GM12865 (cell line): Measurements from ENCODE around the gene PCDH9.

ENCODE experiments used
- DNase-seq: peaks from one replicate; pipeline ENCODE4 v3.0.0; 2010; ENCODE audit warnings: low read depth
- H3K4me3 ChIP-seq: 2 replicates; pipeline ENCODE4 v1.5.1; 2011; ENCODE audit warnings: mild to moderate bottlenecking, low read depth, low read length, control low read depth
- TF ChIP-seq, protein P1 (sequence below): IDR thresholded peaks from 2 replicates; pipeline ENCODE4 v1.5.1; 2011; ENCODE audit warnings: low read length, control low read depth, low read depth, inconsistent platforms; ENCODE audit not compliant: insufficient read depth; ENCODE audit errors: missing control alignments

The PCDH9 gene

GRCh38 chr13:66414066-66414800 lies 815.9 kb downstream of the PCDH9 start:
- TF ChIP-seq, protein P1, sequence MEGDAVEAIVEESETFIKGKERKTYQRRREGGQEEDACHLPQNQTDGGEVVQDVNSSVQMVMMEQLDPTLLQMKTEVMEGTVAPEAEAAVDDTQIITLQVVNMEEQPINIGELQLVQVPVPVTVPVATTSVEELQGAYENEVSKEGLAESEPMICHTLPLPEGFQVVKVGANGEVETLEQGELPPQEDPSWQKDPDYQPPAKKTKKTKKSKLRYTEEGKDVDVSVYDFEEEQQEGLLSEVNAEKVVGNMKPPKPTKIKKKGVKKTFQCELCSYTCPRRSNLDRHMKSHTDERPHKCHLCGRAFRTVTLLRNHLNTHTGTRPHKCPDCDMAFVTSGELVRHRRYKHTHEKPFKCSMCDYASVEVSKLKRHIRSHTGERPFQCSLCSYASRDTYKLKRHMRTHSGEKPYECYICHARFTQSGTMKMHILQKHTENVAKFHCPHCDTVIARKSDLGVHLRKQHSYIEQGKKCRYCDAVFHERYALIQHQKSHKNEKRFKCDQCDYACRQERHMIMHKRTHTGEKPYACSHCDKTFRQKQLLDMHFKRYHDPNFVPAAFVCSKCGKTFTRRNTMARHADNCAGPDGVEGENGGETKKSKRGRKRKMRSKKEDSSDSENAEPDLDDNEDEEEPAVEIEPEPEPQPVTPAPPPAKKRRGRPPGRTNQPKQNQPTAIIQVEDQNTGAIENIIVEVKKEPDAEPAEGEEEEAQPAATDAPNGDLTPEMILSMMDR: no peak
- no peak for DNase-seq
- no peak overlapping the region for H3K4me3 ChIP-seq

- TF ChIP-seq, protein P1: no peak
- no peak overlapping the region for H3K4me3 ChIP-seq
- DNase-seq: no peak
These were observed 819.8 kb downstream of the PCDH9 start for GRCh38 chr13:66410314-66410713.

DNA sequence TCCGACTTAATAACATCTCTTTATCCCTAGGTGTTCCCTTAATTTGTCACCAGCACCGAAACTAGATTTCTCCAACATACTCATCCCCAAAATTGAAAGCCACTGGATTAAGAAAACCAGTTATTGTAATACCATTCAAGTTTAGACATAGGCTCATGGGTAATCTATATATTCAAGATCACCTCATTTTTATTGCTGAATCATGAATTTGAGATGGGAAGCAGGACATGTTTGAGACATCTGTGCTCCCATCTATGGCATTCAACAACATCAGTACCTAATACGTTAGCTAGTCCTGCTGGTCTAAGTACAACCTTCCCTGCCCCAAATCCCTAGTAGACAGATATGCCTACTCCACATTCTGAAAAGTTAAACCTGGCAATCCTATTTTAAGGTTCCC lies 820.6 kb downstream of the PCDH9 start:
- TF ChIP-seq, protein P1: no peak
- no peak overlapping the region for H3K4me3 ChIP-seq
- DNase-seq: no peak

DNA sequence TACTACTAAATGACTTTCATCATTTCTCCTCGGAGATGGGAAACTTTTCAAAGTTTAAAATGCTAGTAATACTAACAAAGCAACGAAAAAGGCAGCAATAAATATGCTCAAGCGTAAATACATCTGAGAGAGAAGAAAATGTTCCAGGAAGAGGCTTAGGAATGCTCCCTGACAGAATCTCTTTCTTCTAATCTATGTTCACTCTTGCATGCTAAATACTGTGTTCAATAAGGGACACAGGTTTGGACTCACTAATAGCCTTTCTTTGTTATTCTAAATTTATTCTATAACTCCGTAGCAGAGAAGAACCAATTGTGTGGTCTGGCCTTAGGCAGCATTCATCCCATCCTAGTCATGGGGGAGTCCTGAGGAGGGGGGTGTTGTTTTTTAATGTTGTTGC lies 823.0 kb downstream of the PCDH9 start:
- DNase-seq: no peak
- TF ChIP-seq, protein P1: no peak
- H3K4me3 ChIP-seq: no peak overlapping the region

DNA sequence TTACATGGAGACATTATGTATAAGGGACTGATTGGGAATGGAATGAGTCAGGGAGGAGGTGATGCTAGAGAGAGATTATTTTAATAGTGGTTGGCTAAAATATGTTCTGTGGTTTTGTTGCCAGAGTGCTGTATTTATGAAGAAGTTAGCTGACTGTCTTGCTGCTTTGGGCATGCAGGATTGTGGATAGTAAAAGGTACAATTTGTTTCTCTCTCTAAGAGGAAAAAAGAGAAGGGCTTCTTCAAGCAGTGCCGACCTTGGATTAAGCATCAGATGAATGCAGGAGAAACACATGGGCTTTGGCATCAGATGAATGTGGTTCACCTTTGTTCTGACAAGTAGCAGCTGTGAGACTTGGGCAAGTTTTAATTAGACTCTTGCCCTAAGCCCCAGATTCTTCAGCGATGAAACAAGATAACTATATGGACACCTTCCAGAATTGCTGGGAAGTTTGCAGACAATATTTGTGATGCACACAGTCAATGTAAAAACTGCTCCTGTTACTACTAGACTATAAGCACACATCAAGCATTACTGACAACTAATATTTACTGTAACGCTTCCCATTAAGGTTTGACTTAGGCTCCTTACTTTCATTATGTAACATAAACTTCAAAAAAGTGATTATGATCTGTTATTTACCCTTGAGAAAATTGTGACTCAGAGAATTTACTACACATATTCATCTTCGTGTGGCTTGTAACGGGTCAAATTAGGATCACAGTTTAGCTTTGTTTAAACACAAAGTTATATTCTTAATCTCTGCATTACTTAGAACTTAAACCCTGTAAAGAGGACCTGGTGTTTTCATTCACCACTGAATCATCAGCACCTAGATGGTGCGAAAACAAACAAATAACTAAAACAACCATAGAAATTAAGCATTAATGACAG lies 824.0 kb downstream of the PCDH9 start:
- TF ChIP-seq, protein P1: no peak
- H3K4me3 ChIP-seq: no peak overlapping the region
- no peak for DNase-seq

DNA sequence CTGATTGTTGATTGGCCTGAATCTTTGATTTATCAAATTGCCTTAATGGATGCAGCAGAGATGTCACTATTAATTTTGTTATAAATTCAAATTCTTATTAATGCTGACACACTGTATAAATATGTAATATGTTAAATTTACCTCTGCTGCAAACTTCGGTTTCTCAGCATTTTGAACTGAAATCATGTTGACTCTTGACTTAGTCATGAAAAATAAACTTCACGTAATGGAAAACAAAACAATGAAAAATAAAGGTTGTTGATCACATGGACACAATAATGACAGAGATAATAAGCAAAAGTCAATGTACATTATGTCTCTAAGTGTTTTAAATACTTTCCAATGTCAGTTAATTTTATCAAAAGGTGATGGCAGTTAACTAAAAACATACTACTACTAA lies 827.6 kb downstream of the PCDH9 start:
- no peak overlapping the region for H3K4me3 ChIP-seq
- DNase-seq: no peak
- TF ChIP-seq, protein P1: no peak

DNA sequence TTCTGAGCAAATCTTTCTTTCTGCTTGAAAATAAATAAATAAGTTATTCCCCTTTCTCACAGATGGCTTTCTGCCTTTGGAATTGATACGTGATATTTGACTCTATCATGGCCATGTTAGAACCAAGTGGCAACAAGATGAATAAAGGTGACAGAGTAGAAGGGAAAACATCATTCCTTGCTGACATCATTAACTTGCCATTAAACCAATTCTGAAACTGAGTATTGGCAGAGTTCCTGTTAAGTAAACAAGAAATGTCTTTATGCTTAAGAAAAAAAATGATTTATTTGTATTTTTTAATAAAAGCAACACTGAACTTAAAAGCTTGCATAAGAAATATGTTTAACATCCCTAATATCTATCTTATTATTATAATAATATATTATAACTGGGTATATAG lies 828.1 kb downstream of the PCDH9 start:
- TF ChIP-seq, protein P1: no peak
- DNase-seq: no peak
- no peak overlapping the region for H3K4me3 ChIP-seq
